SK-N-MC (cell line): ENCODE measurements around the gene SS18.

Experiments used
- EZH2 ChIP-seq: fragments of 200-600 bp; sonication (generic); IDR thresholded peaks from one replicate; pipeline ENCODE4 v1.6.1; 2017; ENCODE audit warnings: antibody characterized with exemption
- FOXP2 ChIP-seq: optimal IDR thresholded peaks from 2 replicates; pipeline ENCODE3; 2011; ENCODE audit warnings: mild to moderate bottlenecking, moderate library complexity; ENCODE audit not compliant: insufficient read depth; ENCODE audit errors: extremely low read length, control extremely low read depth
- POLR2AphosphoS5 ChIP-seq: IDR thresholded peaks from 2 replicates; pipeline ENCODE4 v1.6.1; 2012; ENCODE audit warnings: mild to moderate bottlenecking, low read depth, low read length, borderline replicate concordance

- TF ChIP-seq EZH2 (no peak), POLR2AphosphoS5 (no peak), FOXP2 (no peak)
These were observed 76.0 kb downstream of the SS18 start for GRCh38 chr18:26014462-26014861.
